Adrenal gland (tissue), 12 donors: Measurements from ENCODE around the gene PIGU. TPM values are rescaled to one million over a fixed set of nuclear protein-coding genes. Genes with fewer than 3 reads are reported as not detected.

Source experiments
- DNase-seq, 7 donors: peaks; one replicate each; pipeline ENCODE4 v3.0.0-alpha.2; 2019 to 2020
- H3K27ac ChIP-seq, 5 donors: fragments of 200-600 bp; sonication (generic) in 4 of 5; 1 replicate in 3 of 5; 2 replicates in 2 of 5; pipeline versions ENCODE4 v1.5.1 to v1.8.0; 2016 to 2020; ENCODE audit warnings: mild to moderate bottlenecking in 1 of 5
- H3K27me3 ChIP-seq: fragments of 200-600 bp; 2 replicates; pipeline ENCODE4 v1.8.0; 2021
- H3K36me3 ChIP-seq, 2 donors: fragments of 200-600 bp; replicated peaks in 1 of 2; 1 replicate in 1 of 2; 2 replicates in 1 of 2; pipeline versions ENCODE4 v1.5.1 to v1.8.0; 2018 to 2022
- H3K4me1 ChIP-seq, 2 donors: fragments of 200-600 bp; replicated peaks in 1 of 2; 1 replicate in 1 of 2; 2 replicates in 1 of 2; pipeline versions ENCODE4 v1.5.1 to v1.8.0; 2018 to 2021
- H3K4me3 ChIP-seq, 4 donors: fragments of 200-600 bp; sonication (generic) in 3 of 4; one replicate each; pipeline ENCODE4 v1.5.1; 2016 to 2018
- H3K9me3 ChIP-seq, 3 donors: fragments of 200-600 bp; sonication (generic) in 1 of 3; replicated peaks in 1 of 3; 1 replicate in 2 of 3; 2 replicates in 1 of 3; pipeline versions ENCODE4 v1.5.1 to v1.8.0; 2016 to 2021
- POLR2A ChIP-seq, 2 donors: fragments of 450-650 bp; IDR thresholded peaks; one replicate each; pipeline ENCODE4 v1.6.1; 2017; ENCODE audit warnings: antibody characterized with exemption in 2 of 2, mild to moderate bottlenecking in 2 of 2, moderate library complexity in 1 of 2
- WGBS, 4 donors: extraction: QIAGEN DNeasy Blood & Tissue Kit in 2 of 4; methylation state at CpG; one replicate each; pipeline versions ENCODE4 v1.1.5 to v1.1.7; 2013 to 2017; 5-methylcytosine and 5-hydroxymethylcytosine counted together
- intact Hi-C, 2 donors: fragments of 100-400 bp; cut with DNase I; formaldehyde crosslinking; loops; one replicate each; pipeline versions ENCODE4 v1.14.1 to v1.15.0; 2022 to 2023
- polyA plus RNA-seq, 3 donors: library from polyadenylated mRNA; stranded (reverse); fragments of 200-250 nt in 2 of 3; fragments of 350-450 nt in 1 of 3; fragmentation: Illumina TruSeq in 1 of 3; extraction: RNeasy Lipid Tissue Mini Kit (QIAGEN cat#74804) in 1 of 3; gene quantifications; one replicate each; pipeline ENCODE4 v1.2.3, GENCODE V29; 2013 to 2014
- total RNA-seq, 9 donors: library from RNA; depleted of rRNA in 4 of 9; stranded (reverse); fragments of >200 nt in 4 of 9; fragments of 120-200 nt in 1 of 9; fragmentation: NEBNext Ultra II Directional in 1 of 9; extraction: Animal tissue kit (Norgen Biotek cat#: 25700) in 1 of 9; gene quantifications; one replicate each; pipeline versions ENCODE4 v1.1.0 to v1.2.4, GENCODE V29; 2013 to 2023
- TF ChIP-seq, protein P1 (sequence below), 6 experiments: fragments of 450-650 bp in 4 of 6; fragments of 200-600 bp in 2 of 6; sonication (generic) in 1 of 6; IDR thresholded peaks; 1 replicate in 5 of 6; 2 replicates in 1 of 6; pipeline versions ENCODE4 v1.5.1 to v1.8.0; 2016 to 2021; ENCODE audit warnings: antibody characterized with exemption in 6 of 6, mild to moderate bottlenecking in 2 of 6, moderate library complexity in 1 of 6
- donor health status: healthy with polysubstance abuse.
- donor health status: Bipolar disorder and iron deficiency.
- donor health status: DM: yes; HTN: yes; CAD: no.
- donor health status: DM: no; HTN: no; CAD: no.
- donor health status: DM: no; HTN: no; CAD: no.
- donor health status: DM: yes; HTN: yes; CAD: no.

Gene PIGU
- total and polyA plus RNA-seq, 12 donors = 16.8 to 64.1 (median 23.1) TPM

- H3K27me3 ChIP-seq = no peaks in the 10 kb centered on the region
- H3K4me1 ChIP-seq = peaks cover 0 to 7% of the 10 kb centered on the region in 2 donors
- H3K36me3 ChIP-seq = no peaks in the 10 kb centered on the region
- WGBS, 4 donors = 85 to 95% (median 91%) methylated on average over 2 of the region's 2 CpGs
- H3K4me3 ChIP-seq = no peak overlapping the region
- TF ChIP-seq, protein P1, sequence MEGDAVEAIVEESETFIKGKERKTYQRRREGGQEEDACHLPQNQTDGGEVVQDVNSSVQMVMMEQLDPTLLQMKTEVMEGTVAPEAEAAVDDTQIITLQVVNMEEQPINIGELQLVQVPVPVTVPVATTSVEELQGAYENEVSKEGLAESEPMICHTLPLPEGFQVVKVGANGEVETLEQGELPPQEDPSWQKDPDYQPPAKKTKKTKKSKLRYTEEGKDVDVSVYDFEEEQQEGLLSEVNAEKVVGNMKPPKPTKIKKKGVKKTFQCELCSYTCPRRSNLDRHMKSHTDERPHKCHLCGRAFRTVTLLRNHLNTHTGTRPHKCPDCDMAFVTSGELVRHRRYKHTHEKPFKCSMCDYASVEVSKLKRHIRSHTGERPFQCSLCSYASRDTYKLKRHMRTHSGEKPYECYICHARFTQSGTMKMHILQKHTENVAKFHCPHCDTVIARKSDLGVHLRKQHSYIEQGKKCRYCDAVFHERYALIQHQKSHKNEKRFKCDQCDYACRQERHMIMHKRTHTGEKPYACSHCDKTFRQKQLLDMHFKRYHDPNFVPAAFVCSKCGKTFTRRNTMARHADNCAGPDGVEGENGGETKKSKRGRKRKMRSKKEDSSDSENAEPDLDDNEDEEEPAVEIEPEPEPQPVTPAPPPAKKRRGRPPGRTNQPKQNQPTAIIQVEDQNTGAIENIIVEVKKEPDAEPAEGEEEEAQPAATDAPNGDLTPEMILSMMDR (IDR thresholded peaks at IDR 0.05) = no peak
- no peak for TF ChIP-seq POLR2A (IDR thresholded peaks at IDR 0.05)
- no peak overlapping the region for H3K27ac ChIP-seq
- intact Hi-C loops = no loop called here
- H3K9me3 ChIP-seq = no peaks in the 10 kb centered on the region
- no peak for DNase-seq
These were observed 48.9 kb downstream of the PIGU start for GRCh38 chr20:34628026-34628425.

DNA sequence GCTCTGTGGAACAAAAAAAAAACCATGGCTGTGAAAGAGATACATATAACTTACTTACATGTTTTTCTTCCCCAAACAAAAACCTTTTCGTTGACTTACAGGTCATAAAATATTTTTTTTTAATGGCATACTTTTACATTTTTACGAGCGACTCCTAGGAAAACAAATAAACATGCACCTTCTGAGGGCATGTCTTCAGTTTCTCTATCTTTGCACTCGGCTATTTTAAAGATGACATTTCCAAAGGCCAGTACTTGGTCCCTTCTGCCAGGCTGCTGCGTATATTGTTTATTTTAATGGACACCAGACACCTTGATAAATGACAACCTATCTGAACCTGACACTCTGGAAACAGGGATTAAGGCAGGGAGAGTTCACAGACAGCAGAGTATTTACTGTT is 49.4 kb downstream of the PIGU start:
- Histone ChIP-seq H3K27me3 (no peaks in the 10 kb centered on the region), H3K4me1 (peaks cover 0 to 7% of the 10 kb centered on the region in 2 donors), H3K27ac (no peak overlapping the region), H3K4me3 (no peak overlapping the region), H3K36me3 (no peaks in the 10 kb centered on the region), H3K9me3 (no peaks in the 10 kb centered on the region)
- no peak for DNase-seq
- intact Hi-C loops = no loop called here
- 70 to 81% (median 77%) methylated on average over 5 of the region's 5 CpGs for WGBS, 4 donors
- TF ChIP-seq, protein P1 (IDR thresholded peaks at IDR 0.05) = no peak
- no peak for TF ChIP-seq POLR2A (IDR thresholded peaks at IDR 0.05)

GRCh38 chr20:34626992-34627391 is 49.9 kb downstream of the PIGU start:
- Histone ChIP-seq H3K9me3 (no peaks in the 10 kb centered on the region), H3K4me1 (peaks cover 0 to 7% of the 10 kb centered on the region in 2 donors), H3K27me3 (no peaks in the 10 kb centered on the region), H3K27ac (no peak overlapping the region), H3K4me3 (no peak overlapping the region), H3K36me3 (no peaks in the 10 kb centered on the region)
- no peak for DNase-seq
- intact Hi-C loops = no loop called here
- TF ChIP-seq, protein P1 (IDR thresholded peaks at IDR 0.05) = no peak
- no peak for TF ChIP-seq POLR2A (IDR thresholded peaks at IDR 0.05)
- WGBS, 4 donors = 59 to 80% (median 73%) methylated on average over 2 of the region's 2 CpGs

- H3K4me1 ChIP-seq = peaks cover 0 to 12% of the 10 kb centered on the region in 2 donors
- no peak overlapping the region for H3K27ac ChIP-seq
- 77 to 93% (median 92%) methylated on average over 2 to 3 of the region's 3 CpGs for WGBS, 4 donors
- no peaks in the 10 kb centered on the region for H3K36me3 ChIP-seq
- intact Hi-C loops = no loop called here
- H3K9me3 ChIP-seq = no peaks in the 10 kb centered on the region
- peak in 1 of 7 donors; percentile 71 for DNase-seq
- TF ChIP-seq, protein P1 (IDR thresholded peaks at IDR 0.05) = no peak
- TF ChIP-seq POLR2A (IDR thresholded peaks at IDR 0.05) = no peak
- no peak overlapping the region for H3K4me3 ChIP-seq
- H3K27me3 ChIP-seq = no peaks in the 10 kb centered on the region
These were observed 52.3 kb downstream of the PIGU start for GRCh38 chr20:34624629-34625028.
